ENCODE data around the gene RILPL2.

DNA sequence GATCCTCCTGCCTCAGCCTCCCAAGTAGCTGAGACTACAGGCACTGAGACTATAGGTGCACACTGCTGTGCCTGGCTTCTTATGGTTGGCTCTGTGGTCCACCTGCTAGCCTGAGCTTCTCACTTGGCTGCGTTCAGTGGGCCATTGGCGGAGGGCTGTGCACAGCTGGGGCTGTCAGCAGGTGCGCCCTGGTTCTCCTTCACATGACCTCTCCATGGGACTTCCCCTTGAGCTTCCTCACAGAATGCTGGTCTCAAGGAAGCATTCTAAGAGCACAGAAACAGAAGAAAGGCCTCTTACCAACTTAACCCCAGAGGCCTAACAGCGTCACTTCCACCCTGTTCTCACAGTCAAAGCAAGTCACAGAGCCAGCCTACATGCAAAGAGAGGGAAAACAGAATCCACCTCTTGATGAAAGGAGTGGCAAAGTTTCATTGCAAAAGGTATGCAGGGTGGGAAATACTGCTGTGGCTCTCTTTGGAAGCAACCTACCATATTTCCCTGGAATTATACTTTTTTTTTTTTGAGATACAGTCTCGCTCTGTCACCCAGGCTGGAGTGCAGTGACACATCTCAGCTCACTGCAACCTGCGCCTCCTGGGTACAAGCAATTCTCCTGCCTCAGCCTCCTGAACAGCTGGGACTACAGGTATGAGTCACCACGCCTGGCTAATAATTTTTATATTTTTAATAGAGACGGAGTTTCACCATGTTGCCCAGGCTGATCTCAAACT lies 9.3 kb downstream of the RILPL2 start:
- no peak for TF ChIP-seq EZH2phosphoT487 (IDR thresholded peaks at IDR 0.05; ENCODE audit: insufficient read depth, low read depth)
- no peak for TF ChIP-seq EZH2 (IDR thresholded peaks at IDR 0.05; ENCODE audit: insufficient read depth, poor library complexity, severe bottlenecking)

Data from GM23248 (cell line).